Stimulated activated CD8-positive, alpha-beta memory T cell treated with anti-CD3 and anti-CD28 coated beads, Interleukin-15, amount 100 ng/mL, for 24 hours (primary cell): ENCODE measurements around the gene RAD51B.
"Not testable (repeated sequence)": the region's sequence is repeated elsewhere in the genome, so short reads cannot be mapped to it uniquely, and the experiment has no call there.

Experiments
- DNase-seq: peaks from one replicate; pipeline ENCODE4 v3.0.0-alpha.2; 2020; ENCODE audit warnings: low read depth

The RAD51B gene

GRCh38 chr14:68214431-68214830 is 394.9 kb downstream of the RAD51B start:
- DNase-seq = no peak

DNA sequence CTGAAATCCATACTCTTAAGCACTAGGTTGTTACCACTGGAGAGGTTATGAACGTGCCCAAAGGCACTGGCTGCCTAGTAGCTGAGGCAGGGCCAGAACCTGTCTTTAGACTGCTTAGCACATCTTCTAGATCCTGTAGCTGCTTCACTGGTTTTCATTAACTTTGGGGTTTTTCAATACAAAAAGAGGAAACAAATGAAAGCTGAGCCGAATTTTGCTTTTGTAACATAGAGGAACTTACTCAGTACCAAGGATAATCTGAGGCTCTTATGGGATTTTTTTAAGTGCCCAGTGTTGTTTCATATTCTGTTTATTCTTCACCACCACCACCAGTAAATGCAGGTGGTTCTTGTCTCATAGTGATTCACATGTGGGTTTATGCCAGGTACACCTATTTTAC is 396.1 kb downstream of the RAD51B start:
- DNase-seq = no peak

- DNase-seq = no peak
Measured at GRCh38 chr14:68216079-68216478, 396.5 kb downstream of the RAD51B start.

- DNase-seq = no peak
Measured at GRCh38 chr14:68216957-68217356, 397.4 kb downstream of the RAD51B start.

GRCh38 chr14:68217791-68218340 is 398.3 kb downstream of the RAD51B start:
- no peak for DNase-seq

GRCh38 chr14:68219407-68219806 is 399.8 kb downstream of the RAD51B start:
- no peak for DNase-seq

- DNase-seq = not testable (repeated sequence)
Measured at GRCh38 chr14:68221046-68221445, 401.5 kb downstream of the RAD51B start.

DNA sequence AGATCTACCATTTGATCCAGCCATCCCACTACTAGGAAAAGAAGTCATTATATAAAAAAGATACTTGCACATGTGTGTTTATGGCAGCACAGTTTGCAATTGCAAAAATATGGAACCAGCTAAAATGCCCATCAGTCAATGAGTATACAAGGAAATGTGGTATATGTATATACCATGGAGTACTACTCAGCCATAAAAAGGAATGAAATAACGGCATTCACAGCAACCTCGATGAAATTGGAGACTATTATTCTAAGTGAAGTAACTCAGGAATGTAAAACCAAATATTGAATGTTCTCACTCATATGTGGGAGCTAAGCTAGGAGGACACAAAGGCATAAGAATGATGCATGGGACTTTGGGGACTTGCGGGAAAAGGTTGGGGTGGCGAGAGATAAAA is 402.6 kb downstream of the RAD51B start:
- no peak for DNase-seq

- DNase-seq = no peak
Measured at GRCh38 chr14:68222726-68223125, 403.1 kb downstream of the RAD51B start.

DNA sequence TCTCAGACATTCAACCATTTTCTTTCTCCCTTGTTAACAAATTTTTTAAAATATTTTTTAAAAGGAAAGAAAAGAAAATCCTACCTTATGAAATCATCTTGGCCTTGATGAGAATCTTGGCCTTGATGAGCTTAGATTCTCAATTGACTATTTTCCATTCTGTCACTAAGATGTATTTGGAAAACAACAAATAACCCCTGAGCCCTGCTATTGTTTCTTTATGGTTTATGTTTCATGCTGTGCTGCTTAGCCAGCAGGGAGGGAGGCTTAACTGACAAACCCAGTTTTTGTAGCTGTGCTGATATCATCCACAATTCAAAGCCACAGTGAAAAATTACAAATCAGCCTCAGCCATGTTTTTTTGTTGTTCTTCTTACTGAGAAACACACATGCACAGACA is 404.1 kb downstream of the RAD51B start:
- no peak for DNase-seq

- DNase-seq = no peak
Measured at GRCh38 chr14:68225321-68225720, 405.7 kb downstream of the RAD51B start.

- DNase-seq = no peak
Measured at GRCh38 chr14:68226523-68226922, 406.9 kb downstream of the RAD51B start.

GRCh38 chr14:68228656-68229055 is 409.1 kb downstream of the RAD51B start:
- no peak for DNase-seq

- no peak for DNase-seq
Measured at GRCh38 chr14:68229423-68230100, 410.0 kb downstream of the RAD51B start.

DNA sequence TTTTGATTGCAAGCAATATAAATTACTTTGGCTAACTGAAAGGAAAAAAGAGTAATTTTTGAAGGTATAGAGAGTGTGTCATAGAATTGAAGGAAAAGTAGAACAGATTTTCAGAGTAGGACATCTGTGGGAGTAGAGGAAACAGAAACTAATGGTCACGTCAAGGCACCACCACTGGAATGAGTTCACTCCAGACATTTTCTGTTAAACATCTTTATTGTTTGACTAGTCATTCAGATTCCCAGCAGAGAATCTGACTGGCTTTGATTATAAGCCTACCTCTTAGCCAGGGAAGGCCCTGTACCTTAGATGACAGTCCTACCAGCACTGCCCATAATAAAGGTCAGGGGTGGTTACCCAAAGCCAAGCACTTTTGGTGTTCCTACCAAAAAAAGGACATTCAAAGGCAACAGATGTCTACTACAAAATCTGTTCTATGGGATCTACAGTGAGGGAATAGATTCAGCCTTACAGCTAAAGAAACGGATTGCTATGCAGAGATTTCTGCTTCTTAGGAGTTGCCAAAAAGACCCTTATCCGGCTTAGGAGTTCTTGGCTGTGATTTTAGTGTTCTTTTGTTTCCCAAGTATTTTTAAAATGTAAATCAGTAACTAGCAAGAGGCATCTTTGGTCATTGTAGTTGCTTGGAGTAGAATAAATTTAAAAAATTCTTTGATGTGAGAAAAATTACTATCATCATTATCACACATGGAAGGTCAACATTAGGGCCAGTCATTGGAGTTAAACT is 410.8 kb downstream of the RAD51B start:
- DNase-seq = no peak

DNA sequence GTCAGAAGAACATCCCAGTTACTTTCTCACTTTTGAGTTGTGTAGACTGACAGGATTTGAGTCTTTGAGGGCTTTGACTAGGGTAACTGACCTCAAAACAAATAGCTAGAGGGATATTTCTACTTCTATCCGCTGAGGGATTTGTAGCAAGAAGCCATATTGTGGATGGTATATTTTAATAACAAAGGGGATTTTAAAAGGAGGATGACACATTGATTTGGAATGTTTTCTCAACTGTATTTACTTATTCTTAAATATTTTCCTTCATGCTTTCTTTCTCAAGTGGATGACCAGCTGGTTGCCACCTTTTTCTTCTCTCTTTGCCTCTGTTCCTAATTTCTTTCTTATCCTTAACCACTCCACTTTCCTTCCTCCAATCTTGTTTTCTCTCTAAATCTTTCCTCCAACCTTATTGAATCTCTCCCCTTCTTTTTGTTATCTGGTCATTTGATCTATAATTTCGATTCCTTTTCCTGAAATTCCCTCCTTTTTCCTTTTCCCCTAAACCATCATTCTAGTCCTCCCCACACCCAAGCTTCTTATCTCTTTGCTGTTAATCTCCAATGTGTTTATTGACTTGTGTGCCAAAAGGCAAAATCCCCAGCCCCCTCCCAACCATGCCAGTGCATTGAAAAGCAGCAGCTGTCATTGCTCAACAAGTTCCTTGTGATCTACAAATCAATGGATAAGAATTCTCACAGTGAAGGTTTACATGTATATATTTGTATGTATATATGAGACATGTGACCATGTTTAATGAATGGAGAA is 411.6 kb downstream of the RAD51B start:
- DNase-seq = no peak

GRCh38 chr14:68231898-68232297 is 412.3 kb downstream of the RAD51B start:
- no peak for DNase-seq

GRCh38 chr14:68232300-68233055 is 412.9 kb downstream of the RAD51B start:
- no peak for DNase-seq

DNA sequence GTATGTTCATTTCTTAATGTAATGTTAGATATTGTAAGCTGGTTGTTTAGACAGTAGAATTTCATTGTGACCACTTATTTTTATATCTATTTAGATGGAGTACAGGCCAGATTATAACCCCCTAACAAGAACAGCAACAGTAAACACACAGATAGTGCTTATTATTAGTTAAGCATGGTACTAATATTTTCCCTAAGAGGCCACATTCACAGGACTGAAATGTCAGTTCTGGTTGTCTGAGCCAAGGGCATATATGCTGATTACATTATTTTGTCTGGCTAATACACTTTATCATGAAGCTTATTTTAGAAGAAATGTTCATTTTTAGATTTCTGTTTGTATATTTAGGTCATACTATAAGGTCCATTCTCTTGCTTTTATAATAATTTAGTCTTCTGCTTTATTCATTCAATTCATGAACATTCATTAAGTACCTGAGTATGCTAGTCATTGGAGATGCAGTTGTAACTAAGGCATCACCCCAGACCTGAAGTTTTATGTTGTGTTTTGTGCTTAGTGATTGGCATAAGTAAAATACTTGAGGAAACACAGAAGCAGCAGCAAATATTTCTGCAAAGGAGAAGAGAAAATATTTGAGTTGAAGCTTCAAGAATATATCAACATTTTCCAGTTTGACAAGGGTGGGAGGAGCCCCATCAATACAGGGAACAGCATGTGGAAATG is 413.7 kb downstream of the RAD51B start:
- no peak for DNase-seq

DNA sequence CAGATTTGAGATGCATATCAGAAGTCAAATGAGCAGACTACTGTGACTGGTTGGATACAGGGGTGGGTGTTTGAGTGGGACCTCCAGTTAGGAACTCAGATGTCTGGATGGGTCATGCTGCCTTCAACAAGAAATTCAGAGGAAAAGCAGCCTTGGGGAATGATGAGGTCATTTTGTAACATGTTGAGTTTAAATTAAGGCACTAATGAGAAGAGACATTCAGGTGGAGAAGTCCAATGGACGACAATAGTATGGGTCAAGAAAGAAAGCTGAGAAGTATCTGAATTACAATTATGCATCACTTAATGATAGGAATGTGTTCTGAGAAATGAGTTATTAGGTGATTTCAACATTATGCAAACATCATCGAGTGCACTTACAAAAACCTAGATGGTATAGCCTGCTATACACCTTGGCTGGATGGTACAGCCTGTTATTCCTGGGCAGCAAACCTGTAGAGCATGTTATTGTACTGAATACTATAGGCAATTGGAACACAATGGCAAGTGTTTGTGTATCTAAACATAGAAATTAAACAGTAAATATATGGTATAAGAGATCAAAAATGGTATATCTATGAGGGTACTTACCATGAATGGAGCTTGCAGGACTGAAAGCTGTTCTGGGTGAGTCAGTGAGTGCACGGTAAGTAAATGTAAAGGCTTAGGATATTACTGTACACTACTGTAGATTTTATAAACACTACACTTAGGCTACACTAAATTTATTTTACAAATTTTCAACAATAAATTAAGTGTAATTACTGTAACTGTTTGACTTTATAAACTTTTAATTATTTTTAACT is 414.7 kb downstream of the RAD51B start:
- no peak for DNase-seq
